GM19025 (cell line): Measurements from ENCODE around the gene CCDC51.

ENCODE experiments used
- ATAC-seq: cut with Tn5 transposase; IDR thresholded peaks from one replicate; pipeline ENCODE4 v1.9.1; 2021; ENCODE audit warnings: mild to moderate bottlenecking, low read depth, moderate library complexity; ENCODE audit not compliant: unreplicated experiment

The CCDC51 gene

DNA sequence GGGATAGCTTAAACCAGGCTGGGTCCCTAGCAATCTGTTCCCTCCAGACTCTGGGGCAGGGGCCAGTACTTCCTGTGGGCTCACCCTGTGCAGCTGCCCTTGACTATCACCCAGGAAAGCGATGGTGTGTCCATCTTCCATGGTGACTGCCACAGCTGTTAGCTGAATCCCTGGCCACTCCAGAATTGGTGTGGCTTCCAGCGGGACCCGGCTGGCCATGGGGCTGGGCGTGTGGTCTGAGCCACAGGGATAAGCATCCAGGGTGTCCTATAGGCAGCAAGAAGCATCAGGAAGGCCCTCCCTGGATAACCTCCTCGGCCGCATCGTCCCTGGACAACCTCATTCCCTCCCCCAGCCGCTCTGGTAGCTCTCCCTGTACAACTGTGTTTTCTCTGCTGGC is 17.2 kb downstream of the CCDC51 start:
- no peak for ATAC-seq

- ATAC-seq = no peak
Observed at GRCh38 chr3:48422272-48422671, 17.6 kb downstream of the CCDC51 start.

- ATAC-seq = no peak
Observed at GRCh38 chr3:48420561-48420960, 19.4 kb downstream of the CCDC51 start.

DNA sequence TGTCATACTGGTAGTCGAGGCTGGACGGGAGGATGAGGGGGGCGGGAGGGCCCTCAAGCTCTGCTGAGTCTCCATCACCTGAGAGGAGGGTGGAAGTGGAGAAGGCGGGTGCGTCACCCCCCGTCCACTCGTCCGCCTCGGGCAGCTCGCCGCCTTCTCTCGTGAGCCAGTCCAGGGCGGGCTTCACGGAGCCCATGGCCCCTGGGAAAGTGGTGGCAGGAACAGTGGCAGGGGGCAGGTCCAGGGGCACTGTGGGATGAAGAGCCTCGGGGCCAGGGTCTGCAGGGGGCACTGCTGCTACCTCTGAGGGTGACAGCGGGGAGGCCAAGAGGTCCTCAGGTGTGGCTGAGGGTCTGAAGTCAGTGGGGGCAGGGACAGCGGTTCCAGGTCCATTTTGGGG is 20.3 kb downstream of the CCDC51 start:
- ATAC-seq = no peak

DNA sequence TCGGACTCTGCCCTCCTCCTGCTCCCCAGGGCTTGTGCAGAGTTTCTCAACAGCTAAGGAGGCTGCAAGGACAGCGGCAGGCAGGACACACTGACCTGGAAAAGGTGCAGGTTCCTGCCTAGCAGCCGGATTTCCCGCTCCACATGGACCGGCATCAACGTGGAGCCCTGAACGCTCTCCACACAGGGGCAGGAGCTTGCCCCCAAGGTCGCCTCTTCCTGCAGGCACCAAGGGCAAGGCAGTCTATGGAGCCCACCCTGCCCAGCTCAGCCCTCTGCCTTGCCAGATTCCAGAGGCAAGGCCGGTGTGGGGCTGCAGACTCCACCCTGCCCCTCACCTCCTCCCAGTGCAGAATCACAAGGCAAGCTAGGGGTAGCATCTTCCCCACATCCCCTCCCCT is 20.8 kb downstream of the CCDC51 start:
- ATAC-seq = no peak

DNA sequence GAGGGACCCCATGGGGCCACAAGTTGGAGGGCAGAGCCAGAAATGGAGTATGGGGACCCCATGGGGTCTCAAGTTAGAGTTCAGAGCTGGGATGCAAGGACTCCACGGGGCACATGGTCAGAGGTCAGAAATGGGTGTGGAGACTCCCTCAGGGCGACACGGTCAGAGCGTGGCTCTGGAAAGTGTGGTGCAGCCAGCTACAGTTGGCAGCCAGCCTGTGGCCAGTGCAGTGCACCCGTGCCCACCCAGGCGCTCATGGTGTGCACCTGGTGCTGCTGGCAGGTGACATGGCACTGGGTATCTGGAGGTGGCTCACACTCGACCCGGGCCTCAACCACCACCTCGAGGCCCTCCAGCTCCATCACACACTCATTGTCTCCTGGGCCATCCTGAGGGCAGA is 21.3 kb downstream of the CCDC51 start:
- ATAC-seq = no peak

DNA sequence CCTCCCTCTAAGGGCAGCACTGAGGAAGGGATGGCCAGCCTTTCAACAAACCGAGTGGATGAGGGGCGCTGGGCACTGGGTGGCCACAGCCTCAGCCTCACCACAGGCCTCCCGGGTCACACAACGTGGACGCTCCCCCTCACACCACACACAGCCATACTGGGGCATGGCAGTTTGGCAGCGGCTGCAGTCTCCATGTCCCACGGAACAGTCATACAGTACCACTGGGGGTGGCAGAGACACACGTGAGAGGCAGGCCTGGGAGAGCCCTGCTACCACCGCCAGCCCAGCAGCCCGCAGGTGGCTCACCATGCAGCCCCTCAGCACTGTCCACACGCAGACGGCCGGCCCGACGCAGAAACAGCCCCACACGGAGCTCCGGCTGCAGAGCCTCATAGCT is 21.8 kb downstream of the CCDC51 start:
- ATAC-seq = no peak

GRCh38 chr3:48417529-48418108 is 22.3 kb downstream of the CCDC51 start:
- no peak for ATAC-seq

DNA sequence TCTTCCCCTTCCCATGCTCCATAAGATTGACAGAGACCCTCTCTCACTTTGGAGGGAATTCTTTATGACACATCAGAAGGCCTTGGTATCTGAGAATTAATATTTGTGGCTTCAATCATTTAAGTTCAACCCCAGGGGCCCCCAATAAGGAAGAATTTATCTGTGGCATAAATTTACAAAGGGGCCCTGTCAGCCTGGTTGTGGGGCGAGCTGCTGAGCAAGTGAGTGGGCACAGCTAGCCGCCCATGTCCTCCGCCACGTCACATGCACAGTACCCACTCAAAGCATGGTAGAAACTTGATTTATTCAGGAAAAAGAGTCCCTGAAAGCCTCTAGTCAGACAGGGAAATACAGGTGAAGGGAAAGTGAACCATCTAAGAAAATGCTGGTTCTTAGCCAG is 23.4 kb downstream of the CCDC51 start:
- ATAC-seq = no peak

- ATAC-seq = no peak
Observed at GRCh38 chr3:48416091-48416505, 23.8 kb downstream of the CCDC51 start.

- no peak for ATAC-seq
Observed at GRCh38 chr3:48415251-48415953, 24.5 kb downstream of the CCDC51 start.

DNA sequence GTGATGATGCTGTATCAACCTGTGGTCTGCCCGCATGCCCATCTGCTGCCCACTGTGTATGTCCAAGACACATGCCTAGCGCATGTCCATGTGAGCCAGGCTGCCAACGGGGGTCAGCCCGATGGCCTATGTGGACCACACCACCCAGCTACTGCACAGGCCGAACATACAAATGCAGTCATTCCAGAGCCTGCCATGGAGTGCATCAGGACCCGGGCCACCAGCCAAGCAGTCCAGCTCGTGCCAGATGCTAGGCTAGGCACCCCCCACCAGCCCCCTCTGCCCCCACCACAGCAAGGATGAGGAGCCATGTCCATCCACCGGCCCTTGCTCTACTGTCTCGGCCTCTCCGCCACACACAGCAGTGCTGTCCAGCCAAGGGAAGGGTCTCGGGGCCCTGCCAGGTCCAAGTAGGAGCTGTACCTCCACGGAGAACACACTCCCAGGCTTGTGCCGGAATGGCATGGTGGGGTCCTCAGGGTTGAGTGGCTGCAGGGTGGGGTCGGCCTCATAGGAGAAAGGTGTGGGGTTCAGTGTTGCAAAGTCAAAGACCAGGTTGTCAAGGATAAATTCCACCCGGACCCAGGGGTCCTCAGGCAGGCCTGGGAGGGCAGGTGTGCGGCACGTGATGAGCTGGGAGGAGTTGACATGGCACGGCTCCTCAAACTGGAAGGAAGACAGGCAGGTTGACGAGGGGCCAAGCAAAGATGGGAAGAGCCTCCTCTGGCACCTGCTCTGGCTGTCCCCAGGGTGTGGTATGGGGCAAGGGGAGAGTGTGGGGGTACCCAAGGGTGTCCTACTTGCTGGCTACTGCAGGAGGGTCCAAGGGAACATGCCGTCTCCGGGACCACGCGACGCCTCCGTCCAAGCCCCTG is 25.3 kb downstream of the CCDC51 start:
- ATAC-seq = no peak

GRCh38 chr3:48413611-48414010 is 26.3 kb downstream of the CCDC51 start:
- ATAC-seq = no peak

GRCh38 chr3:48413086-48413485 is 26.8 kb downstream of the CCDC51 start:
- no peak for ATAC-seq

DNA sequence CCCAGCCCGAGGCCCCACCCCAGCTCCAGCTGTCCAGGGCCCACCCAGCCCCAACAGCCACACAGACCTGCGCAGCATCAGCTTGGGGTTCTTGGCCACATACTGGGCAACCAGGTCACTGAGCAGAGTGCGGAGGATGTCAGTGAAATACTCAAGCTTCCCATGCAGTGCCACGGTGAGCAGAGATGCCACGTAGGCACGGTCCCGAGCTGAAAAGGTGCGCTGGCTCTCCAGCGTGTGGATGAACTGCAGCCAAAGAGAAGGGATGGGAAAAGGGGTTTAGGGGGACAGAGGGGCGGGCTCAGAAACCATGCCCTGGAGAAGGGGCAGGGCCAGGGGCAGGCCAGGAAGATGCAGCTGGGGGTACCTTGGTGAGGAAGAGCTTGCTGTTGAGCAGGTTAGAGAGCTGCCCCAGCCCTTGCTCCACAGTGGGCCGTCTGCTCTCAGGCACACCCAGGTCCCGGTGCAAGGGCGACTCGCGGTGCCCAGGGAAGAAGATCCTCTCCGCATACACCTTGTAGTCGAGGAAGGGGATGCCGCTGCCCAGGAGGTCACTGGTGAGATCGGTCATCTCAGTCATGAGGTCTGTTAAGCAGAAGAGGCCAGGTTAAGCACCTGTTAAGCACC is 27.4 kb downstream of the CCDC51 start:
- no peak for ATAC-seq

- ATAC-seq = no peak
Observed at GRCh38 chr3:48411606-48412374, 28.1 kb downstream of the CCDC51 start.

GRCh38 chr3:48411041-48411588 is 28.8 kb downstream of the CCDC51 start:
- no peak for ATAC-seq

DNA sequence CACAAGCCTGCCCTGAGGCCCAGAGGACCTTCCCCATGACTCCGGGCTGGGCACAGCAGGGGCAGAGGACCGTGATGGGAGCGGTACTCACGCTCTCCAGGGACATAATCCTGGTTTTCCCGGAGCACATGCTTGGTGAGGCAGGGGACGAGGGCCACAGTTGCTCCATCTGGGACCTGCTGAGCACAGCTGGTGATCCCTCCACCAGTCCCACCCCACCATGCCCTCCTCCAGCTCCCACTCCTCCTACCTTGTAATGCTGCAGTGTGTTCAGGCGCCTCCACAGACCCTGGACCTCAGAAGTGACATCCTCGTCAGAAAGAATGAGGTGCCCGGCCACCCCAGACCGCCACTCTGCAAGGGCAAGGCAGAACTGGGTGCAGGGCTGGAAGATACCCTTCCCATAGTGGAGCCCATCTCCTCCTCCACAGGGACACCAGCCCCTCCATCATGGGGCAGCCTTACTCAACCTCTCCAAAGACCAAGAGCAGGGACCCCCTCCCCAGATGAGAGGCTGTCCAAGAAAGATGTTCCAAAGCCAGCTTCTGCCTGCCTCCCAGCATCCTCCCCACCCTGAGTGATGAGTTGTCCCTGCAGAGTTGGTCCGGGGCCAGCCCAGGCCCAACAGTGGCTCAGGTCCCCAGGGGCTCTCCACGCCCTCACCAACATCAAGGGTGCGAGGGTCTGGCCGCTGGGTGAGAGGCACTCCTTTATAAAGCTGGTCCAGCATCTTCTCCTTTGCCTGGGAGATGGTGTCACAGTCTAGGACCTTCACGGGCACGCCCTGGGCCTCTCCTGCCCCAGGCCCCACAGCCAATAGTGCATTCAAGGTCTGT is 29.5 kb downstream of the CCDC51 start:
- no peak for ATAC-seq
